HFFc6 (cell line): Measurements from ENCODE around the gene KSR2. TPM values are rescaled to one million over a fixed set of nuclear protein-coding genes. Genes with fewer than 3 reads are reported as not detected.

ENCODE experiments used
- DNase-seq: peaks from one replicate; pipeline ENCODE4 v3.0.0-alpha.2; 2018
- H3K27ac Mint-ChIP-seq: 2 replicates; pipeline ENCODE4 v1.8.0; 2020; ENCODE audit warnings: mild to moderate bottlenecking, mixed read lengths
- H3K27me3 Mint-ChIP-seq: 2 replicates; pipeline ENCODE4 v1.8.0; 2021; ENCODE audit warnings: mild to moderate bottlenecking, moderate library complexity, mixed read lengths; ENCODE audit not compliant: insufficient read depth
- H3K36me3 Mint-ChIP-seq: 2 replicates; pipeline ENCODE4 v1.8.0; 2021; ENCODE audit warnings: low read depth, mixed read lengths
- H3K4me1 Mint-ChIP-seq: 2 replicates; pipeline ENCODE4 v1.8.0; 2020; ENCODE audit warnings: low read depth, mixed read lengths
- H3K4me3 Mint-ChIP-seq: 2 replicates; pipeline ENCODE4 v1.8.0; 2020; ENCODE audit warnings: mild to moderate bottlenecking, moderate library complexity, mixed read lengths
- H3K9me3 Mint-ChIP-seq: 2 replicates; pipeline ENCODE4 v1.8.0; 2020; ENCODE audit warnings: mild to moderate bottlenecking, mixed read lengths
- total RNA-seq, 6 experiments: library from RNA; stranded (reverse); fragmentation: NEBNext Ultra II Directional; extraction: Animal tissue kit (Norgen Biotek cat#: 25700); gene quantifications; 2 replicates in 1 of 6; 3 replicates in 5 of 6; pipeline ENCODE4 v1.2.3, GENCODE V29; 2021
- TF ChIP-seq, protein P1 (sequence below): fragments of 200-600 bp; sonication (generic); IDR thresholded peaks from 2 replicates; pipeline ENCODE4 v1.5.0; 2021; ENCODE audit warnings: antibody characterized with exemption, mild to moderate bottlenecking

The KSR2 gene
- total RNA-seq, 6 experiments from 2014 or later: 0.09 to 0.22 (median 0.12) TPM; not detected in 2

- Mint-ChIP-seq H3K4me3 (no peak overlapping the region), H3K27me3 (no peaks in the 10 kb centered on the region), H3K36me3 (peaks cover 15% of the 10 kb centered on the region), H3K4me1 (no peaks in the 10 kb centered on the region), H3K27ac (no peak overlapping the region), H3K9me3 (peaks cover 55% of the 10 kb centered on the region)
- DNase-seq: no peak
- TF ChIP-seq, protein P1, sequence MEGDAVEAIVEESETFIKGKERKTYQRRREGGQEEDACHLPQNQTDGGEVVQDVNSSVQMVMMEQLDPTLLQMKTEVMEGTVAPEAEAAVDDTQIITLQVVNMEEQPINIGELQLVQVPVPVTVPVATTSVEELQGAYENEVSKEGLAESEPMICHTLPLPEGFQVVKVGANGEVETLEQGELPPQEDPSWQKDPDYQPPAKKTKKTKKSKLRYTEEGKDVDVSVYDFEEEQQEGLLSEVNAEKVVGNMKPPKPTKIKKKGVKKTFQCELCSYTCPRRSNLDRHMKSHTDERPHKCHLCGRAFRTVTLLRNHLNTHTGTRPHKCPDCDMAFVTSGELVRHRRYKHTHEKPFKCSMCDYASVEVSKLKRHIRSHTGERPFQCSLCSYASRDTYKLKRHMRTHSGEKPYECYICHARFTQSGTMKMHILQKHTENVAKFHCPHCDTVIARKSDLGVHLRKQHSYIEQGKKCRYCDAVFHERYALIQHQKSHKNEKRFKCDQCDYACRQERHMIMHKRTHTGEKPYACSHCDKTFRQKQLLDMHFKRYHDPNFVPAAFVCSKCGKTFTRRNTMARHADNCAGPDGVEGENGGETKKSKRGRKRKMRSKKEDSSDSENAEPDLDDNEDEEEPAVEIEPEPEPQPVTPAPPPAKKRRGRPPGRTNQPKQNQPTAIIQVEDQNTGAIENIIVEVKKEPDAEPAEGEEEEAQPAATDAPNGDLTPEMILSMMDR: no peak
These were observed 438.0 kb downstream of the KSR2 start for GRCh38 chr12:117530796-117531195.

DNA sequence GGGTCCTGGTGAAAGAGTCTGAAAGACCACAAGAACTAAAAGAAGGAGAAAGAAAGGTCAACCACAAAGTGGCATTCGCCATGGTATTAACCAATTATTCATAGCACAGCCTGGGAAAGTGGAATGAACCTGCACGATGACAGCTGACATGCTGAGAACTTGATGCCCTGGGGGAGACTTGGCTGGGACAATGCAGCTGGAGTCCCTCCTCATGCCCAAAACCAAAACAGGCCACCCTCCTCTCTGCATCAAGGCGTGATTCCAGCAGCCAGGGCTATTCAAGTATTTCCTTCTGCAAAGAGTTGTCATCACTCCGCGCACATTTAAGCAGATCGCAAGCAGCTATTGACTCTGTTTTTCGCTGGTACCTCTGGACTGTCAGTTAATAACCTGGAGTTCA, 440.3 kb downstream of the KSR2 start:
- Mint-ChIP-seq H3K4me1 (no peaks in the 10 kb centered on the region), H3K27me3 (no peaks in the 10 kb centered on the region), H3K9me3 (peaks cover 51% of the 10 kb centered on the region), H3K27ac (no peak overlapping the region), H3K36me3 (peaks cover 12% of the 10 kb centered on the region), H3K4me3 (no peak overlapping the region)
- TF ChIP-seq, protein P1: no peak
- no peak for DNase-seq

DNA sequence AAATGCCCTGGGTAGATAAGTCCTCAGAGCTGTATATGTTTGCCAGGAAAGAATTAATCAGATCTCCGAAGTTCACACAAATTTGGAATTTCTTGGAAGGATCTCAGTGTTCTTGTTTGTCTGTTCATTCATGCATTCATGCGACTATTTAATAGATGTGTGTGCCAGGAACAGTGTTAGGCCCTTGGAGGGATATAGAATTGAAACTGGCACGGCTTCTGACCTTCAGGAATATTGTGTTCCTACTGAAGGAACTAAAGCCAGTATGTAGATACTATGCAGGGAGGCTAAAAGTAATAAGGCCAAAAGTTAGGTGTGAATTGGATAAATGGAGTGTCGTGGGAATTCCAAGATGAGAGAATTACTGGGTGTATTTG, 441.3 kb downstream of the KSR2 start:
- Mint-ChIP-seq H3K27me3 (no peaks in the 10 kb centered on the region), H3K9me3 (peaks cover 53% of the 10 kb centered on the region)
- TF ChIP-seq, protein P1: no peak

DNA sequence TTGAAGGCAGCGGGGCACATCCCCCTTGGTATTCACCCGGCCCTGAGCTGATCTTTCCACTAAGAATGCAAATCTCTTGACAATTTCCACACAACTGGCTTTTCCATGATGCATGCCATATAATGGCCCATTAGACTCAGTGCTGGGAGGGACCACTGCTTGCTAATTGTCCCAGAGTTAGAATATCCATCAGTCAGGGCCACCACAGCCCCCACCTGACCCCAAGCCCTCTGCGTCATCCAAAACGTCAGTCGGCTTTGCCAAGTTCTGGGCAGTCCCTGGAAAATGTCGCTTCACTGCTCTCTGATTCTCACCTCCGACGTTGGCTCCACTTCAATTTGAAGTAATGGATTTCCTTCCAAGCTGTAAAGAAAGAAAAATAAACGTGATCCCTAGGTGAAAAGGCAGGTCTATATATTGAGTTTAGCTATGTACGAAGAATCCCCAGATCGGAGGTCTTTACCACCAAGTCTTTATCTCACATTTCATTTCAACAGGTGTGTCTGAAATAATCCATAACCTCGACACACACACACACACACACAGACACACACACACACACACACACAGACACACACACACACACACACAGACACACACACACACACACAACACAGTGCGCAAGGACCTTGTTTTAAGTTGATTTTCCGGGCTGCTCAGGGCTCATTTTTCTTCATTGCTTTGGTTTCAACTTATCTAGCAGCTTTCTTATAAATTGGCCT, 441.9 kb downstream of the KSR2 start:
- H3K9me3 Mint-ChIP-seq: peaks cover 51% of the 10 kb centered on the region
- H3K4me3 Mint-ChIP-seq: no peak overlapping the region
- no peaks in the 10 kb centered on the region for H3K27me3 Mint-ChIP-seq
- TF ChIP-seq, protein P1: no peak
- H3K36me3 Mint-ChIP-seq: peaks cover 6% of the 10 kb centered on the region
- H3K4me1 Mint-ChIP-seq: no peaks in the 10 kb centered on the region
- DNase-seq: no peak
- no peak overlapping the region for H3K27ac Mint-ChIP-seq

More for the DNA sequence above, 441.3 kb downstream of the KSR2 start:
- H3K4me1 Mint-ChIP-seq: no peaks in the 10 kb centered on the region
- no peak overlapping the region for H3K27ac Mint-ChIP-seq
- H3K4me3 Mint-ChIP-seq: no peak overlapping the region
- H3K36me3 Mint-ChIP-seq: peaks cover 12% of the 10 kb centered on the region
- DNase-seq: no peak

- H3K27me3 Mint-ChIP-seq: no peaks in the 10 kb centered on the region
- no peaks in the 10 kb centered on the region for H3K36me3 Mint-ChIP-seq
- DNase-seq: no peak
- TF ChIP-seq, protein P1: no peak
- H3K9me3 Mint-ChIP-seq: peaks cover 48% of the 10 kb centered on the region
- H3K4me3 Mint-ChIP-seq: no peak overlapping the region
- no peaks in the 10 kb centered on the region for H3K4me1 Mint-ChIP-seq
- H3K27ac Mint-ChIP-seq: no peak overlapping the region
These were observed 443.0 kb downstream of the KSR2 start for GRCh38 chr12:117525766-117526165.
